A673 (cell line): ENCODE measurements around the gene ARFGAP2.

Experiments
- CTCF ChIP-seq: fragments of 300-800, 200-600 bp; sonication (generic); conservative IDR thresholded peaks from 2 replicates; pipeline ENCODE4 v1.5.1; 2017; ENCODE audit warnings: low read depth, mild to moderate bottlenecking, antibody characterized with exemption, low read length, moderate library complexity, mixed read lengths
- EZH2 ChIP-seq: fragments of 200-600 bp; sonication (generic); IDR thresholded peaks from 2 replicates; pipeline ENCODE4 v1.6.1; 2017; ENCODE audit warnings: borderline replicate concordance, low read depth, mild to moderate bottlenecking, mixed read lengths, antibody characterized with exemption, low read length; ENCODE audit not compliant: poor library complexity, severe bottlenecking

- TF ChIP-seq EZH2: no peak
- TF ChIP-seq CTCF: no peak
Measured at GRCh38 chr11:47202576-47202975, 25.9 kb upstream of the ARFGAP2 start.
